GM12872 (cell line): ENCODE measurements around the gene TMEM209.

ENCODE experiments used
- TF ChIP-seq, protein P1 (sequence below): IDR thresholded peaks from 3 replicates; pipeline ENCODE4 v1.5.1; 2011; ENCODE audit warnings: low read depth, mild to moderate bottlenecking, low read length, moderate library complexity; ENCODE audit not compliant: insufficient read depth

The TMEM209 gene

DNA sequence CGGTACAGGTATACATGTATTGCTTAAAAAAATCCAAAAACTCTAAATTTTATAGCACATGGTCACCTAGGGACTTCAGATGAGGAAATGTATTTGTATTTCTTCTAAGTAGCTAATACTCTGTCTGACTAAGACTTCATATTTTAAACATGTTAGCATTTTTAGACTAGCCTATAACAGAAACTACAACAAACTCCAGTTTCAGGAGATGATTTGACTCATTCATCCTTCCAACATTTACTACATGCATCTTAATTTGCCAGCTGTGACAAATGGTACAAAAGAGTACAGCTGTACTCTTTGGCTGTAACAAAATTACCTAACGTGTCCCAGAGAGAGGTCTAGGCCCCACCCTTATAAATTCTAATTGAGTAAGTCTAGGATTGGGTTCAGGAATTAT is 22.2 kb downstream of the TMEM209 start:
- TF ChIP-seq, protein P1, sequence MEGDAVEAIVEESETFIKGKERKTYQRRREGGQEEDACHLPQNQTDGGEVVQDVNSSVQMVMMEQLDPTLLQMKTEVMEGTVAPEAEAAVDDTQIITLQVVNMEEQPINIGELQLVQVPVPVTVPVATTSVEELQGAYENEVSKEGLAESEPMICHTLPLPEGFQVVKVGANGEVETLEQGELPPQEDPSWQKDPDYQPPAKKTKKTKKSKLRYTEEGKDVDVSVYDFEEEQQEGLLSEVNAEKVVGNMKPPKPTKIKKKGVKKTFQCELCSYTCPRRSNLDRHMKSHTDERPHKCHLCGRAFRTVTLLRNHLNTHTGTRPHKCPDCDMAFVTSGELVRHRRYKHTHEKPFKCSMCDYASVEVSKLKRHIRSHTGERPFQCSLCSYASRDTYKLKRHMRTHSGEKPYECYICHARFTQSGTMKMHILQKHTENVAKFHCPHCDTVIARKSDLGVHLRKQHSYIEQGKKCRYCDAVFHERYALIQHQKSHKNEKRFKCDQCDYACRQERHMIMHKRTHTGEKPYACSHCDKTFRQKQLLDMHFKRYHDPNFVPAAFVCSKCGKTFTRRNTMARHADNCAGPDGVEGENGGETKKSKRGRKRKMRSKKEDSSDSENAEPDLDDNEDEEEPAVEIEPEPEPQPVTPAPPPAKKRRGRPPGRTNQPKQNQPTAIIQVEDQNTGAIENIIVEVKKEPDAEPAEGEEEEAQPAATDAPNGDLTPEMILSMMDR: no peak

DNA sequence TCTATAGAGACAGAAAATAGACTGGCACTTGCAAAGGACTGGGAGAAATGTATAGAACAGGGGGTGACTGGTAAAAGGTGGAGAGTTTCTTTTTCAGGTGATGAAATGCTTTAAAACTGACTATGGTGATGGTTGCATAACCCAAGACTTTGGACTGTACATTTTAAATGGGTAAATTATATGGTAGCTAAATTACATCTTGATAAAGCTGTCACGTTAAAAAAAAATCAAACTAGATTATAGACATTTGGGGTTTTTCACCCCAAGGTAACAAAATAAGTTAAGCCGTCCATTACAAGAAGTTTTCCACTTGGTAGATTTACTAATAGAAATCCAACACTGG is 24.0 kb downstream of the TMEM209 start:
- TF ChIP-seq, protein P1: no peak

DNA sequence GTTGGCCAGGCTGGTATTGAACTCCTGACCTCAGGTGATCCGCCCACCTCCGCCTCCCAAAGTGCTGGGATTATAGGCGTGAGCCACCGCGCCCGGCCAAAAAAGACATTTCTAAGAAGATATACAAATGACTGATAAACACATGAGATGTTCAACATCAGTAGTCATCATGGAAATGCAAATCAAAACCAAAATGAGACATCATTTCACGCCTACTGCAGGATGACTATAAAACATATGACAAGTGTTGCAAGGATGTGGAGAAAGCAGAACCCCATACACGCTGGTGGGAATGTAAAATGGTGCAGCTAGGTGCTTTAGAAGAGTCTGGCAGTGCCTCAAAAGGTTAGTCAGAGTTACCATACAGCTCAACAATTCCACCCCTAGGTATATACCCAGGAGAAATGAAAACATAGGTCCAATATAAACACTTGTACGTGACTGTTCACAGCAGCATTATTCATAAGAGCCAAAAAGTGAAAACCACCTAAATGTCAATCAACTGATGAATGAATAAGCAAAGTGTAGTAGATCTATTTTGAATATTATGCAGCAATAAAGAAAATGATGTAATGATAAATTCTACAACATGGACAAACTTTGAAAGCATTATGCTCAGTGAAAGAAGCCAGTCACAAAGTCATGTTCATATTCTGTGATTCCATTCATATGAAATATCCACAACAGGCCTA is 24.5 kb downstream of the TMEM209 start:
- TF ChIP-seq, protein P1: no peak

DNA sequence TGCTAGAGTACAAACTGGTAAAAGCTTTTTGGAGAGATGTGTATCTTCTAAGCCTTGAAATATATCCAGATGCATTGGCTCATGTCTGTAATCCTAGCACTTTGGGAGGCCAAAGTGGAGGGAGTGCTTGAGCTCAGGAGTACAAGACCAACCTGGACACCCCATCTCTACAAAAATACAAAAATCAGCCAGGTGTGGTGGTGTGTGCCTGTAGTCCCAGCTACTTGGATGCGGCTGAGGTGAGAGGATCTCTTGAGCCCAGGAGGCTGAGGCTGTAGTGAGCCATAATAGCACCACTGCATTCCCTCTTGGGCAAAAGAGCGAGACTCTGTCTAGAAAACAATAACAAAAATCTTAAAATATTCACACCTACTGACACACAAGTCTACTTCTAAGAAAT is 25.6 kb downstream of the TMEM209 start:
- TF ChIP-seq, protein P1: no peak

GRCh38 chr7:130178251-130178650 is 27.0 kb downstream of the TMEM209 start:
- TF ChIP-seq, protein P1: no peak

GRCh38 chr7:130174237-130174959 is 30.8 kb downstream of the TMEM209 start:
- TF ChIP-seq, protein P1: no peak

DNA sequence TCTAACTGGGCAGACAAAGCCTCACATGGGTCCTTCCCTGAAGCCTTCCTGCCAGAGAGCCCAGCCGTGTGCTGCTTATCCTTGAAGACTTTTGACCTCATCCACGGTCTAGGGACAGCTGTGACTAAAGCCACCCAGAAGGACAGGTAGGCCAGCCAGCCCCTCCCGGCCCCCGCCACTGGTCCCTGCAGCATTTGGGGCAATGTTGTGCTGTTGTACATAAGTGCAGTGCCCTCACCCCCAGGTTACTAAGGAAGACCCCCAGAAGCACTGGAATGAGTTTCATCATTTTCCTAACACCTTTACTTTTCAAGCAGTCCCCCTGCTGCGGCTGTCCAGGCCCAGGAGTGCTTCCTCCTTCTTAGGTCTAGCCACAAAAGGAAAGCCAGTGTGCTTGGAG is 43.0 kb downstream of the TMEM209 start:
- TF ChIP-seq, protein P1: no peak
